GM06990 (cell line): ENCODE data around the gene AP1B1.

Source experiments
- DNase-seq: peaks from one replicate; pipeline ENCODE4 v3.0.0-alpha.2; 2011; ENCODE audit not compliant: insufficient read length; ENCODE audit errors: extremely low read depth
- H3K27me3 ChIP-seq: replicated peaks from 2 replicates; pipeline ENCODE4 v1.6.0; 2011; ENCODE audit warnings: low read length; ENCODE audit not compliant: control insufficient read depth, insufficient read depth
- H3K36me3 ChIP-seq: 2 replicates; pipeline ENCODE4 v1.5.1; 2011; ENCODE audit warnings: low read length; ENCODE audit not compliant: control insufficient read depth, insufficient read depth
- H3K4me3 ChIP-seq: replicated peaks from 2 replicates; pipeline ENCODE4 v1.5.1; 2011; ENCODE audit warnings: low read depth, mild to moderate bottlenecking, control low read depth, low read length
- TF ChIP-seq, protein P1 (sequence below): IDR thresholded peaks from 2 replicates; pipeline ENCODE4 v1.5.1; 2011; ENCODE audit warnings: low read length, control low read depth, mild to moderate bottlenecking, inconsistent platforms; ENCODE audit not compliant: insufficient read depth, poor library complexity, severe bottlenecking

AP1B1 gene

DNA sequence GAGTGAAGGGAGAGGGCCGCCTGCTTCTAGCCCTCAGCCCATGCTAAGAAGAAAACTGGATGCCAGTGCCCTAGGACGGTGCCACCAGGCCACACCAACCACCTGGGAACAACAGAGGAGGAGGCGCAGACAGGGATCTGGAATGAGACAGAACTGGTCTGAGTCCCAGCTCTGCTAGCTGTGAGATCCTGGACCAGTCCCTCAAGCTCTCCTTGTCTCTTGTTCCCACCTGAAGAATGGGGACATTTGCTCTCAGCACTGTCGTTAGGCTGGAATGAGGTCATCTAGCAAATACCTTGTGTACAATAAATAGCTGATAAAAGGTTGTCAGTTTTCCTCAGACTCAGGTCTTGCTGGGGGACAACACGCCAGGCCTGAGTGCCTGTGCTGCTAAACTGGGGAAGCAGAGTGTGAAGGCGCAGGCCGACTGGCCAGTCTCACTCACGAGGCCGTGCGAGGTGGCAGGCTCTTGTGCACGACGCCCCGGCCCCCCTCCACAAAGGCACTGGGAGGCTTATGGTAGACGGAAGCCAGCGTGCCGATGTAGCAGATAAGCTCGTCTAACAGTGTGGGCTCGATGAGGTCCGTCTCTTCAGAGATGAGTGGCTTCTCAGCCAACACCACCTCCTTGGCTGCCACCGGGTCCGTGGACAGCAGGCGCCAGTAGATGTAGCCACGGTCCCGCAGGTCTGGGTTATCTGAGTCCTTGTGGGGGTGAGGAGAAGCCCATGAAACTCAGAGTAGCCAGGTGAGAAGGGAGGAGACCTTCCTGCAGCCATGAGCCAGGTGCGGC is 47.1 kb downstream of the AP1B1 start:
- no peak for DNase-seq
- H3K36me3 ChIP-seq = peaks cover 62% of the 10 kb centered on the region
- no peaks in the 10 kb centered on the region for H3K27me3 ChIP-seq
- TF ChIP-seq, protein P1, sequence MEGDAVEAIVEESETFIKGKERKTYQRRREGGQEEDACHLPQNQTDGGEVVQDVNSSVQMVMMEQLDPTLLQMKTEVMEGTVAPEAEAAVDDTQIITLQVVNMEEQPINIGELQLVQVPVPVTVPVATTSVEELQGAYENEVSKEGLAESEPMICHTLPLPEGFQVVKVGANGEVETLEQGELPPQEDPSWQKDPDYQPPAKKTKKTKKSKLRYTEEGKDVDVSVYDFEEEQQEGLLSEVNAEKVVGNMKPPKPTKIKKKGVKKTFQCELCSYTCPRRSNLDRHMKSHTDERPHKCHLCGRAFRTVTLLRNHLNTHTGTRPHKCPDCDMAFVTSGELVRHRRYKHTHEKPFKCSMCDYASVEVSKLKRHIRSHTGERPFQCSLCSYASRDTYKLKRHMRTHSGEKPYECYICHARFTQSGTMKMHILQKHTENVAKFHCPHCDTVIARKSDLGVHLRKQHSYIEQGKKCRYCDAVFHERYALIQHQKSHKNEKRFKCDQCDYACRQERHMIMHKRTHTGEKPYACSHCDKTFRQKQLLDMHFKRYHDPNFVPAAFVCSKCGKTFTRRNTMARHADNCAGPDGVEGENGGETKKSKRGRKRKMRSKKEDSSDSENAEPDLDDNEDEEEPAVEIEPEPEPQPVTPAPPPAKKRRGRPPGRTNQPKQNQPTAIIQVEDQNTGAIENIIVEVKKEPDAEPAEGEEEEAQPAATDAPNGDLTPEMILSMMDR = no peak
- H3K4me3 ChIP-seq = no peak overlapping the region

DNA sequence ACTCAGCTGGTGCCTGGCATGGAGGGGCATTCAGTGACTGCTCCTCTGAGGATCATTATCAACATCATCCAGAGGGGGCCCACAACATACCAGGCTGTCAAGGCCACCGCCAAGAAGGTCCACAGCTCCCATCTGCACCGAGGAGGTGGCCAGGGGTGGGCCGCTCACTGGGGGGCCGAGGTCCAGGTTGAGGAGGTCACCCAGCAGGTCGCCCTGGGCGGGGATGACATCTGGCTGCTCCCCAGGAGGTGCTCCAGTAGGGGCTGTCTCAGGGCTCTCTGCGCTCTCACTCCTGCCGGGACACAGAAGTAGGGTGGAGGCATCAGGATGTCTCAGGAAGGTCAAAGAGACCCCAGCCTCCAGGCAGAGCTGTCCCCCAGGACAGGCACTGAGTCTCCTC is 47.8 kb downstream of the AP1B1 start:
- TF ChIP-seq, protein P1 = no peak
- H3K27me3 ChIP-seq = no peaks in the 10 kb centered on the region
- DNase-seq = no peak
- H3K36me3 ChIP-seq = peaks cover 62% of the 10 kb centered on the region
- H3K4me3 ChIP-seq = no peak overlapping the region

DNA sequence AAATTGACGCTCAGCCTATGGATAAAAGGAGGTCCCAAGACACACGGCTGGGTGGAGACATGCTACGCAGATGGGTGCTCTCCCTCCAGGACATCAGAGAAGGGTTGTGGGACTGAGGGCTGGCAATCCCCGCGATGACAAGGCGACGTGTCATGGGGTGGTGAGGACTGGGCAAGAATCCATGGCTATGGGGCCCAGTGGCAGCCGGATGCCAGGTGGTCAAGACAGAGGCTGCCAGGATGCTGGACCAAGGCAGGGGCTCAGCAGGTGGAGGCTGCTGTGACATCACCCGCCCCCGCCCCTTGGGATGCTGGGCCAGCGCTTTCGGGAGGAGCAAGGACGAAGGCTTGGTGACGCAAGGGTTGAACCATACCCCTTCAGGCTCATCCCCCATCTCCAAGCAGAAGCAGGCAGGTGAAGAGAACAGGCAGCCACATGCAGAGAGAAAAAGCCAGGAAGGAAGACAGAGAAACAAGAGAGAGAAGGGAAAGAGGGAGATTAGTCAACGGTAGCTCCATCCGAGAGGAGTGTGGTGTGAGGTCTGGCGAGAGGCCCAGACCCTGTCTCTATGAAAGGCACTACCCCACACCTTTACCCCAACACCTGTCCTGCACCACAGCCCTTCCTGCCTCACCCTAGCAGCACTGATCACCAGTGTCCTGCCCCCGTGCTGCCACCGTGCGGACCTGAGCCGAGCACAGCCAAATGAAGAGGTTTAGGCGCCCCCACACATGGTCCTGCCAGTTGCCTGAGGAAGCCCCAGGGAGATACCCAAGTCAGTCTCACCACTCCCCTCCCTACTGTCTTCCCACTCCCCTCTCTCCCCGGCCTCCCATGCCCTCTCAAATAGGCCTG is 48.8 kb downstream of the AP1B1 start:
- TF ChIP-seq, protein P1 = no peak
- no peaks in the 10 kb centered on the region for H3K27me3 ChIP-seq
- peaks cover 67% of the 10 kb centered on the region for H3K36me3 ChIP-seq
- no peak for DNase-seq
- no peak overlapping the region for H3K4me3 ChIP-seq

DNA sequence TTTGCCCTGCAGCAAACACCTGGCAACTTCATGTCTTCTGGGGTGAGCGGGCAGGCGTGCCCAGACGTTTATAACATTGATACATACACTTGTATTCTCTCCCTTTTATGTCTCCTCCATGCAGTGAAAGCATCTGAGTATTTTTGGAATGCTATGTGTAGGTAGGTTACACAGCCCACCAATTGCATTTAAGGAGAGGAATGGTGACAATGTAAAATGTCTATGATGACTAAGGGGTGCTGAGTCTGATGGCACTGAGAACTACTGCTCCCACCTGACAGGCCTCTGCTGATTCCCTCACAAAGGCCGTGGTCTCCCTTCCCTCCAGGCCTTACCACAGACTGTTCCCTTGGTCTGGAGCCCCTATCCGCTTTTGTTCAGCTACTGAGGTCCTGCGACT is 50.0 kb downstream of the AP1B1 start:
- Histone ChIP-seq H3K4me3 (no peak overlapping the region), H3K27me3 (no peaks in the 10 kb centered on the region), H3K36me3 (peaks cover 69% of the 10 kb centered on the region)
- TF ChIP-seq, protein P1 = no peak
- no peak for DNase-seq

DNA sequence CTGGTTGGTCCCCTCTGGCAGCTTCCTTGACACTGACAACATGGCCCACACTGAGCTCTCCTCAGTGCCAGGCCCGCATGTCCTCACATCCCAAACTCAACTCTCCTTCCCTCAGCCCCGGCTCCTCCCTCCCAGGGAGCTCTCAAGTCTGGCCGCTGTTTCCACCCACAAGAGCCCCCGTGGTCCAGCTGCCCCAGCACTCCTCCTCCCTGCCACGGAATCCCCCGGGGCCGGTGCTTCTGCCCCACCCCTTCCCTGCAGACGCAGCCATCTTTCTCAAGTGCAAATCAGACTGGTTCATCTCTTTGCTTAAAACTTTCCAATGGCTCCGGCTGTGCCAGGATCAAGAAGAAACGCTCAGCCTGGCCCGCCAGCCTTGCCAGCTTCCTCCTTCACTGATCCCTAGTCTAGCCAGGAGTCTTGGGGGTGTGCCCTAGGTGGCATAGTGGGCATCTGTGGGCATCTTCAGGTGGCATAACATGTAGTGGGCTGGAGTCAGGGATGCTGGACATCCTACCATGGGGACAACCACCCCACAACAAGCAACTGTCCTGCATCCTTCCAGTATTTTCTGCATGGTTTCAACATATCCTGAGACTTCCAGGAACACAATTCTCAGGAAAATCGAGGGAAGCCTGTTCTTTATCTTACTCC is 50.6 kb downstream of the AP1B1 start:
- peaks cover 68% of the 10 kb centered on the region for H3K36me3 ChIP-seq
- TF ChIP-seq, protein P1 = no peak

More for the DNA sequence above, 50.6 kb downstream of the AP1B1 start:
- H3K27me3 ChIP-seq = no peaks in the 10 kb centered on the region
- no peak overlapping the region for H3K4me3 ChIP-seq
- no peak for DNase-seq
